ENCODE measurements around the gene RNF225. TPM values are rescaled to one million over a fixed set of nuclear protein-coding genes. Genes with fewer than 3 reads are reported as not detected.
"Not testable (repeated sequence)": the region's sequence is repeated elsewhere in the genome, so short reads cannot be mapped to it uniquely, and the experiment has no call there.

The RNF225 gene
- total RNA-seq, 1 experiment from 2014 or later: 1.8 TPM

DNA sequence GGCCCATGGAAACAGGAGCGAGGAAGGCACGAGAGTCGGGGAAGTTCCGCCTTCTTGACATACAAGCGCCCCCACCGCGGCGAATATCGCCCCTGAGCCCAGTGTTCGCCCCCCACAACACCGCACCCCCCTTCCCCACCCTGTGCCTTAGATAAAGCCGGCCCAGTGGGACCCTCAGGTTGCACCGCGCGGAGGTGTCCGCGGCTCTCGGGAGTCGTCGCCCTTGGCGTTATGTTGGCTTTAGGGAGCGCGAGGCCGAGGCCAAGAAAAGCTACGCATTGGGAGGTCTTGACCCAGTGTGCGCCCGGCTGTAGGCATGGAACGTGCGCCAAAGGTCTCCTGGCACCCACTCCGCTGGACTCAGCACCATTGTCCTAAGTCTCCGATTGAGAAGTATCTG lies 45.1 kb downstream of the RNF225 start:
- ChIA-PET POLR2A (interaction anchor here (0.5 kb wide), 1 partner anchor 43 kb away, joined by 3 read pairs; no protein-coding TSS in a partner anchor), CTCF (interaction anchor here (1.0 kb wide), 2 partner anchors 11 to 79 kb away, joined by 4 read pairs; partner anchors contain the start of genes ZBTB45 and ZNF324B)
- H3K36me3 Mint-ChIP-seq: peaks cover 46% of the 10 kb centered on the region
- DNase-seq (ENCODE audit: low spot score): no peak
- TF ChIP-seq FOXP4 (CRISPR knock-in tag; IDR thresholded peaks at IDR 0.05) (no peak), IRF2 (CRISPR knock-in tag; IDR thresholded peaks at IDR 0.05; ENCODE audit: borderline replicate concordance, low read depth) (no peak)
- TF ChIP-seq, protein P1, sequence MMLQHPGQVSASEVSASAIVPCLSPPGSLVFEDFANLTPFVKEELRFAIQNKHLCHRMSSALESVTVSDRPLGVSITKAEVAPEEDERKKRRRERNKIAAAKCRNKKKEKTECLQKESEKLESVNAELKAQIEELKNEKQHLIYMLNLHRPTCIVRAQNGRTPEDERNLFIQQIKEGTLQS (CRISPR knock-in tag; conservative IDR thresholded peaks at IDR 0.05): no peak
- H3K27me3 Mint-ChIP-seq (ENCODE audit: low read depth): peaks cover 75% of the 10 kb centered on the region
- peaks cover 78% of the 10 kb centered on the region for H3K9me3 Mint-ChIP-seq
- peak overlapping the region; percentile 68; the same call in 1 of the 2 replicates for H3K27ac Mint-ChIP-seq
- H3K4me3 Mint-ChIP-seq: peak overlapping the region; percentile 77
- ATAC-seq: no peak
- H3K4me1 Mint-ChIP-seq: peaks cover 6% of the 10 kb centered on the region; the same call in 1 of the 2 replicates

GRCh38 chr19:58442986-58443385 lies 47.5 kb downstream of the RNF225 start:
- TF ChIP-seq NFYB (CRISPR knock-in tag; conservative IDR thresholded peaks at IDR 0.05; ENCODE audit: low read depth): peak; percentile 41; the same call in 1 of the 2 replicates
- Mint-ChIP-seq H3K9me3 (peaks cover 70% of the 10 kb centered on the region), H3K36me3 (peaks cover 26% of the 10 kb centered on the region), H3K27me3 (ENCODE audit: low read depth) (peaks cover 88% of the 10 kb centered on the region)
- DNase-seq (ENCODE audit: low spot score); H3K27ac Mint-ChIP-seq; H3K4me3 Mint-ChIP-seq; CTCF ChIA-PET; ATAC-seq; H3K4me1 Mint-ChIP-seq; POLR2A ChIA-PET: not testable (repeated sequence)

Small RNA genes within 50 kb of the gene (microRNA-seq; reads per million reads assigned to microRNA genes)
- gene MIR4754 (ENCODE audit: borderline number of aligned reads): 1.0 reads per million

Other genes with a start within 250 kb of the RNF225 start
- 16.3 to 18.3 TPM (median 16.5 TPM) in 3 replicates for gene ZNF329, start 244.9 kb upstream of the RNF225 start, total RNA-seq (2021)
- gene ZNF274, start 212.6 kb upstream of the RNF225 start, total RNA-seq (2021): 25.4 to 28.8 TPM (median 27.5 TPM) in 3 replicates
- gene ZNF544, start 166.7 kb upstream of the RNF225 start, total RNA-seq (2021): 52.8 to 63.8 TPM (median 59.2 TPM) in 3 replicates
- gene ZNF8, start 116.7 kb upstream of the RNF225 start, total RNA-seq (2021): 18.8 to 19.1 TPM (median 18.9 TPM) in 3 replicates
- gene ERVK3-1, start 90.3 kb upstream of the RNF225 start, total RNA-seq (2021): 23.1 to 26.0 TPM (median 24.0 TPM) in 3 replicates
- 3.2 TPM in 3 replicates for gene ZSCAN22, start 68.7 kb upstream of the RNF225 start, total RNA-seq (2021)
- gene A1BG, start 42.2 kb upstream of the RNF225 start, total RNA-seq (2021): 22.6 to 24.3 TPM (median 23.4 TPM) in 3 replicates
- 1.7 to 2.1 TPM (median 2.0 TPM) in 3 replicates for gene ZNF497, start 32.9 kb upstream of the RNF225 start, total RNA-seq (2021)
- gene ZNF837, start 14.6 kb upstream of the RNF225 start, total RNA-seq (2021): 3.4 to 4.9 TPM (median 4.6 TPM) in 3 replicates
- 1,498 to 1,502 TPM (median 1,501 TPM) in 3 replicates for gene RPS5, start 8.4 kb upstream of the RNF225 start, total RNA-seq (2021)
- gene ZNF584, start 13.0 kb downstream of the RNF225 start, total RNA-seq (2021): 6.6 to 6.8 TPM (median 6.8 TPM) in 3 replicates
- 2.3 to 2.7 TPM (median 2.6 TPM) in 3 replicates for gene ZNF132, start 44.5 kb downstream of the RNF225 start, total RNA-seq (2021)
- gene ZNF324B, start 56.0 kb downstream of the RNF225 start, total RNA-seq (2021): 3.3 to 4.0 TPM (median 3.4 TPM) in 3 replicates
- 5.1 to 5.9 TPM (median 5.7 TPM) in 3 replicates for gene ZNF324, start 71.4 kb downstream of the RNF225 start, total RNA-seq (2021)
- 5.0 to 6.5 TPM (median 6.0 TPM) in 3 replicates for gene ZNF446, start 80.7 kb downstream of the RNF225 start, total RNA-seq (2021)
- gene SLC27A5, start 116.3 kb downstream of the RNF225 start, total RNA-seq (2021): 18.8 to 22.0 TPM (median 21.9 TPM) in 3 replicates
- gene ZBTB45, start 124.2 kb downstream of the RNF225 start, total RNA-seq (2021): 17.0 to 19.7 TPM (median 18.0 TPM) in 3 replicates
- gene TRIM28, start 148.4 kb downstream of the RNF225 start, total RNA-seq (2021): 1,095 to 1,221 TPM (median 1,108 TPM) in 3 replicates
- gene CHMP2A, start 159.4 kb downstream of the RNF225 start, total RNA-seq (2021): 109 to 126 TPM (median 119 TPM) in 3 replicates
- 93.7 to 105 TPM (median 97.1 TPM) in 3 replicates for gene UBE2M, start 163.0 kb downstream of the RNF225 start, total RNA-seq (2021)
- gene MZF1, start 177.7 kb downstream of the RNF225 start, total RNA-seq (2021): 22.2 to 26.2 TPM (median 23.9 TPM) in 3 replicates